ENCODE results near the gene NSD2.

Gene NSD2

DNA sequence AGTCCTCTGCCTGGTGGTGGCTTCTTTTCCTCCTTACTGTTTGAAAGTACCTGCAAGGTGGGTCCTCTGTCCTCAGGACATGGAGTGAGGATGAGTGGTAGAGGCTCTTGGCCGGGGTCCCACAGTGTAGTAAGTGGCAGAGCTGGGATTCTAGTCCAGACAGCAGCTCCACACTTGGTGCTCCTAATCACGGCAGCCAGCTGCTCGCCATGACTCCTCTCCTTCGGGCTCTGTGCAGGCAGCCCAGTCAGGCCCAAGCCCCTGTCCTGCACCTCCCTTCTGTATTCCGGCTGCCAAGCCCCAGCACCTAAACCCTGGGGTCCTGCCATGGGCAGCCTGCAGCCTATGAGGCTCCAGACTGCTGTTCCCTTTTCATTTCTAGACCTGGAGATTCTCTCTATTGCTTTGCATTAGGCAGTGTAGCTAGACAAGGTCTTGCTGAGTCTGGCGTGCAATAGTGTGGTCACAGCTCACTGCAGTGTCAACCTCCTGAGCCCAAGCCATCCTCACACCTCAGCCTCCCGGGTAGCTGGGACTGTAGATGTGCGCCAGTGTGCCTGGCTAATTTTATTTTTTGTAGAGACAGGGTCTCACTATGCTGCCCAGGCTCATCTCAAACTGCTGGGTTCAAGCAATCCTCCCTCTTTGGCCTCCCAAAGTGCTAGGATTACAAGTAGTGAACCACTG lies 24.9 kb downstream of the NSD2 start:
- Histone ChIP-seq H3K14ac (ENCODE audit: low read length) (no peak overlapping the region), H3K4me2 (ENCODE audit: low read length) (no peak overlapping the region), H3K9ac (ENCODE audit: low read length) (no peak overlapping the region), H3K4me1 (ENCODE audit: control insufficient read depth in 1 of 2, insufficient read depth in 2 of 2, low read length in 2 of 2) (no peaks in the 10 kb centered on the region), H2BK5ac (ENCODE audit: low read depth, low read length, poor library complexity) (no peak overlapping the region), H4K91ac (ENCODE audit: low read depth, low read length) (no peak overlapping the region), H3K79me2 (ENCODE audit: control insufficient read depth, insufficient read depth, low read length, poor library complexity) (no peaks in the 10 kb centered on the region), H4K8ac (ENCODE audit: low read depth, low read length) (no peak overlapping the region), H3K27ac (ENCODE audit: low read depth, low read length) (no peak overlapping the region), H3K23ac (ENCODE audit: low read length) (no peak overlapping the region), H4K12ac (ENCODE audit: low read depth, low read length) (no peak overlapping the region), H3K4ac (ENCODE audit: low read depth, low read length) (no peak overlapping the region), H2AK5ac (ENCODE audit: low read length) (no peak overlapping the region), H3K36me3 (ENCODE audit: control insufficient read depth in 1 of 2, insufficient read depth in 2 of 2, low read length in 2 of 2) (peaks cover 5 to 6% of the 10 kb centered on the region in 2 experiments), H3K79me1 (ENCODE audit: low read length) (no peaks in the 10 kb centered on the region), H2BK120ac (ENCODE audit: insufficient read depth, low read length, poor library complexity) (no peak overlapping the region), H3K18ac (ENCODE audit: low read length) (no peak overlapping the region), H2AFZ (ENCODE audit: insufficient read depth, low read length, poor library complexity) (no peak overlapping the region), H3K4me3 (ENCODE audit: low read depth, low read length) (no peak overlapping the region), H2BK12ac (ENCODE audit: low read length) (no peak overlapping the region), H3K9me3 (ENCODE audit: insufficient read depth, low read depth, low read length) (no peaks in the 10 kb centered on the region), H3K27me3 (ENCODE audit: insufficient read depth, low read length) (no peaks in the 10 kb centered on the region)
- DNase-seq = no peak
- WGBS (ENCODE audit: extremely low coverage, insufficient coverage, insufficient read length) = no CpG with 5 or more reads among the region's 8 CpGs

DNA sequence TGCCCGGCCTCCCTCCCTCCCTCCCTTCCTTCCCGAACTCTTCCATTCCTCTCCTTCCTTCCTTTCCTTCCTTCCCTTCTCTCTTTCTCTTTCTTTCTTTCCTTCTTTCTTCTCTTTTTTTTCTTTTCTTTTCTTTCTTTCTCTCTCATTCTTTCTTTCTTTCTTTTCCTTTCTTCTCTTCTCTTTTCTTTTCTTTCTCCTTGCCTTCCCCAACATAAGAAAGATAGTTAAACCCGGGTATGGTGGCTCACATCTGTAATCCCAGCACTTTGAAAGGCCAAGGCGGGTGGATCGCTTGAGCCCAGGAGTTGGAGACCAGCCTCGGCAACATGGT lies 25.4 kb downstream of the NSD2 start:
- Histone ChIP-seq H3K27ac (ENCODE audit: low read depth, low read length) (no peak overlapping the region), H3K4me1 (ENCODE audit: control insufficient read depth in 1 of 2, insufficient read depth in 2 of 2, low read length in 2 of 2) (no peaks in the 10 kb centered on the region), H3K79me1 (ENCODE audit: low read length) (no peaks in the 10 kb centered on the region), H4K91ac (ENCODE audit: low read depth, low read length) (no peak overlapping the region), H4K8ac (ENCODE audit: low read depth, low read length) (no peak overlapping the region), H3K9me3 (ENCODE audit: insufficient read depth, low read depth, low read length) (no peaks in the 10 kb centered on the region), H3K4me2 (ENCODE audit: low read length) (no peak overlapping the region), H3K23ac (ENCODE audit: low read length) (no peak overlapping the region), H3K4me3 (ENCODE audit: low read depth, low read length) (no peak overlapping the region), H2BK5ac (ENCODE audit: low read depth, low read length, poor library complexity) (no peak overlapping the region), H3K14ac (ENCODE audit: low read length) (no peak overlapping the region), H2BK120ac (ENCODE audit: insufficient read depth, low read length, poor library complexity) (no peak overlapping the region), H3K18ac (ENCODE audit: low read length) (no peak overlapping the region), H2BK12ac (ENCODE audit: low read length) (no peak overlapping the region), H3K27me3 (ENCODE audit: insufficient read depth, low read length) (no peaks in the 10 kb centered on the region), H3K36me3 (ENCODE audit: control insufficient read depth in 1 of 2, insufficient read depth in 2 of 2, low read length in 2 of 2) (peaks cover 10 to 11% of the 10 kb centered on the region in 2 experiments), H2AFZ (ENCODE audit: insufficient read depth, low read length, poor library complexity) (no peak overlapping the region), H2AK5ac (ENCODE audit: low read length) (no peak overlapping the region), H3K9ac (ENCODE audit: low read length) (no peak overlapping the region), H3K79me2 (ENCODE audit: control insufficient read depth, insufficient read depth, low read length, poor library complexity) (no peaks in the 10 kb centered on the region), H4K12ac (ENCODE audit: low read depth, low read length) (no peak overlapping the region), H3K4ac (ENCODE audit: low read depth, low read length) (no peak overlapping the region)
- WGBS (ENCODE audit: extremely low coverage, insufficient coverage, insufficient read length) = 100% methylated on average over 1 of the region's 6 CpGs
- DNase-seq = no peak

DNA sequence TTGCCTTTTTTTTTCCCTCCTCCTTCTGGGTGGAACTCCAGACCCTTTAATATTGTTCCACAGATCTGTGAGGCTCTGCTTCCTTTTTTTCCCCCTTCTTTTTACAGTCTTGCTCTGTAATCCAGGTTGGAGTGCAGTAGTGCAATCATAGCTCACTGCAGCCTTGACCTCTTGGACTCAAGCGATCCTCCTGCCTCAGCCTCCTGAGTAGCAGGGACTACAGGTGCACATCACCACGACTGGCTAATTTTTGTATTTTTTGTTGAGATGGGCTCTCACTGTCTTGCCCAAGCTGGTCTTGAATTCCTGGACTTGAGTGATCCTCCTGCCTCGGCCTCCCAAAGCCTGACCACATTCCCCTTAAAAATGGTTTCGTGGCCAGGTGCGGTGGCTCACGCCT lies 26.8 kb downstream of the NSD2 start:
- Histone ChIP-seq H3K36me3 (ENCODE audit: control insufficient read depth in 1 of 2, insufficient read depth in 2 of 2, low read length in 2 of 2) (peaks cover 17 to 21% of the 10 kb centered on the region in 2 experiments), H3K27ac (ENCODE audit: low read depth, low read length) (no peak overlapping the region), H3K4me1 (ENCODE audit: control insufficient read depth in 1 of 2, insufficient read depth in 2 of 2, low read length in 2 of 2) (no peaks in the 10 kb centered on the region), H3K23ac (ENCODE audit: low read length) (no peak overlapping the region), H2BK120ac (ENCODE audit: insufficient read depth, low read length, poor library complexity) (no peak overlapping the region), H2BK5ac (ENCODE audit: low read depth, low read length, poor library complexity) (no peak overlapping the region), H3K27me3 (ENCODE audit: insufficient read depth, low read length) (no peaks in the 10 kb centered on the region), H2AK5ac (ENCODE audit: low read length) (no peak overlapping the region), H3K79me1 (ENCODE audit: low read length) (no peaks in the 10 kb centered on the region), H3K4ac (ENCODE audit: low read depth, low read length) (no peak overlapping the region), H3K14ac (ENCODE audit: low read length) (no peak overlapping the region), H3K4me3 (ENCODE audit: low read depth, low read length) (no peak overlapping the region), H2AFZ (ENCODE audit: insufficient read depth, low read length, poor library complexity) (no peak overlapping the region), H3K9me3 (ENCODE audit: insufficient read depth, low read depth, low read length) (no peaks in the 10 kb centered on the region), H4K12ac (ENCODE audit: low read depth, low read length) (no peak overlapping the region), H2BK12ac (ENCODE audit: low read length) (no peak overlapping the region), H4K8ac (ENCODE audit: low read depth, low read length) (no peak overlapping the region), H3K4me2 (ENCODE audit: low read length) (no peak overlapping the region), H3K18ac (ENCODE audit: low read length) (no peak overlapping the region), H3K79me2 (ENCODE audit: control insufficient read depth, insufficient read depth, low read length, poor library complexity) (no peaks in the 10 kb centered on the region), H3K9ac (ENCODE audit: low read length) (no peak overlapping the region), H4K91ac (ENCODE audit: low read depth, low read length) (no peak overlapping the region)
- DNase-seq = no peak
- WGBS (ENCODE audit: extremely low coverage, insufficient coverage, insufficient read length) = no CpG with 5 or more reads among the region's 6 CpGs

DNA sequence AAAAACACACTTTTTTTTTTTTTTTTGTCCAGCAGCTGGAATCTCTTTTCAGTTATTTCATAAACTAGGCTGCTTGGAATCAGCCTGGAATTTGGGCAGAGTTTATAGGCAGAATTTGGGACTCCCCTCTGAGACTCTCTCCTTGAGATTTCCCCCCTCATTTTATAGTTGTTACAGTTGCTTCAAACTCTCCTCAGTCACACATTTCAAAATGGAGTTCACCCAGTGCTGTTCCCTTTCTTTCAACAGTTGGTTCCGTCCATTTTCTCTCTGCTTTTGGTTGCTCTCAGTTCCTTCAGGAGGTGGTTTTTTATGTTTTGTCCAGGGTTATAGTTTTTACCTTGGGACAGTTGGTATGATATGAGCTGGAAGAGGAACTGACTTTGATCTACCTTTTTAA lies 27.5 kb downstream of the NSD2 start:
- DNase-seq = no peak
- no peak overlapping the region for H4K12ac ChIP-seq (ENCODE audit: low read depth, low read length)
- H2AFZ ChIP-seq (ENCODE audit: insufficient read depth, low read length, poor library complexity) = no peak overlapping the region
- no peak overlapping the region for H3K23ac ChIP-seq (ENCODE audit: low read length)
- H2AK5ac ChIP-seq (ENCODE audit: low read length) = no peak overlapping the region
- no peaks in the 10 kb centered on the region for H3K79me2 ChIP-seq (ENCODE audit: control insufficient read depth, insufficient read depth, low read length, poor library complexity)
- no peak overlapping the region for H3K14ac ChIP-seq (ENCODE audit: low read length)
- H3K18ac ChIP-seq (ENCODE audit: low read length) = no peak overlapping the region
- H2BK12ac ChIP-seq (ENCODE audit: low read length) = no peak overlapping the region
- H3K4me2 ChIP-seq (ENCODE audit: low read length) = no peak overlapping the region
- H3K4me3 ChIP-seq (ENCODE audit: low read depth, low read length) = no peak overlapping the region
- no peaks in the 10 kb centered on the region for H3K4me1 ChIP-seq (ENCODE audit: control insufficient read depth in 1 of 2, insufficient read depth in 2 of 2, low read length in 2 of 2)
- no peak overlapping the region for H3K4ac ChIP-seq (ENCODE audit: low read depth, low read length)
- H3K27ac ChIP-seq (ENCODE audit: low read depth, low read length) = no peak overlapping the region
- no CpG with 5 or more reads among the region's 1 CpG for WGBS (ENCODE audit: extremely low coverage, insufficient coverage, insufficient read length)
- no peaks in the 10 kb centered on the region for H3K79me1 ChIP-seq (ENCODE audit: low read length)
- no peak overlapping the region for H4K91ac ChIP-seq (ENCODE audit: low read depth, low read length)
- H2BK5ac ChIP-seq (ENCODE audit: low read depth, low read length, poor library complexity) = no peak overlapping the region
- H3K27me3 ChIP-seq (ENCODE audit: insufficient read depth, low read length) = no peaks in the 10 kb centered on the region
- peaks cover 18 to 25% of the 10 kb centered on the region in 2 experiments for H3K36me3 ChIP-seq (ENCODE audit: control insufficient read depth in 1 of 2, insufficient read depth in 2 of 2, low read length in 2 of 2)
- H3K9ac ChIP-seq (ENCODE audit: low read length) = no peak overlapping the region
- H4K8ac ChIP-seq (ENCODE audit: low read depth, low read length) = no peak overlapping the region
- no peaks in the 10 kb centered on the region for H3K9me3 ChIP-seq (ENCODE audit: insufficient read depth, low read depth, low read length)
- no peak overlapping the region for H2BK120ac ChIP-seq (ENCODE audit: insufficient read depth, low read length, poor library complexity)
